GM12874 (cell line): ENCODE data around the gene ALPG.

Source experiments
- CTCF ChIP-seq: IDR thresholded peaks from 2 replicates; pipeline ENCODE4 v1.5.1; 2011; ENCODE audit warnings: low read depth, mild to moderate bottlenecking, control low read depth, low read length, moderate library complexity; ENCODE audit not compliant: insufficient read depth

ALPG gene

GRCh38 chr2:232441147-232441651 is 34.6 kb downstream of the ALPG start:
- no peak for TF ChIP-seq CTCF

GRCh38 chr2:232444409-232445148 is 37.9 kb downstream of the ALPG start:
- TF ChIP-seq CTCF = peak; percentile 91

GRCh38 chr2:232446266-232446777 is 39.7 kb downstream of the ALPG start:
- 0 out of 2 replicates have a peak, but pooled peaks have one; percentile 8 for TF ChIP-seq CTCF

- TF ChIP-seq CTCF = no peak
These were observed 40.5 kb downstream of the ALPG start for GRCh38 chr2:232447091-232447620.

- TF ChIP-seq CTCF = no peak
These were observed 41.1 kb downstream of the ALPG start for GRCh38 chr2:232447638-232448303.

- TF ChIP-seq CTCF = no peak
These were observed 41.7 kb downstream of the ALPG start for GRCh38 chr2:232448304-232448690.

GRCh38 chr2:232449964-232450363 is 43.3 kb downstream of the ALPG start:
- no peak for TF ChIP-seq CTCF
